Measurements from ENCODE around the gene DNM3.
"Not testable (repeated sequence)": the region's sequence is repeated elsewhere in the genome, so short reads cannot be mapped to it uniquely, and the experiment has no call there.

The DNM3 gene

DNA sequence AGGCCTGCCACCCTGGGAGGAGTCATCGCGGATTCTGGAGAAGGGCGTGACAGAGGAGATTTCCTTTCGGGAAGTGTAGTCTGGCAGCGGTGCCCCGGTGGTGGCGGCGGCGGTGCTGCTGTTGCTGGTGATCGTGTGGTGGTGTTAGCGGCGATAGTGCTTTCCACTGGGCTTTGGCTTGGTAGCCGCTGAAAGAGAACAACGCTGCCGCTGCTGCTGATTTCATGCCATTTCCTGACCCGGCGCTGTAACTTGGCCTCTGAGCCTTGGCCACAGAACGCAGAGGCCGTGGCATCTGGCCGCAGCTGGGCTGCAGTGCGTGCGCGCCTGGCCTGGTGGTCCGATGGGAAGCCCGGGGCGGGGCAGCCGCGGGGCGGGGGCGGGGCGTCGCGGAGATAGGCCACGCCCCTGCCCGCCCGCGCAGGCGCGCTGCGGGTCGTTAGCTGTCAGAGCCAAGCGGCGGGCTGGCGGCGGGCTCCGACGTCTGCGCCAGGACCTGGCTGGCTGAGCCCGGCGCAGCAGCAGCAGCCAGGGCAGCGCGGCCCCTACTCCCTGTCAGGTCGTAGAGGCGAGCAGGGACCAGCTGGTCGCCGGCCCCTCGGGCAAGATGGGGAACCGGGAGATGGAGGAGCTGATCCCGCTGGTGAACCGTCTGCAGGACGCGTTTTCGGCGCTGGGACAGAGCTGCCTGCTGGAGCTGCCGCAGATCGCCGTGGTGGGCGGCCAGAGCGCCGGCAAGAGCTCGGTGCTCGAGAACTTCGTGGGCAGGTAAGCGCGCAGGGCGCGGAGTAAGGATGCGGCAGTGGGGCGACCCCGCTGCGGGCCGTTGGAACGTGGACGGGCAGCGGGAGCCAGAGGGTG is at the start of gene DNM3:
TSS of gene DNM3 (plus strand) at position 449 of the 861 bp plus-strand sequence. CDS start at position 608, 159 bp downstream.
- DNase-seq (ENCODE audit: extremely low read depth in 1 of 2, low read depth in 1 of 2), result peak; percentile 34 to 61

DNA sequence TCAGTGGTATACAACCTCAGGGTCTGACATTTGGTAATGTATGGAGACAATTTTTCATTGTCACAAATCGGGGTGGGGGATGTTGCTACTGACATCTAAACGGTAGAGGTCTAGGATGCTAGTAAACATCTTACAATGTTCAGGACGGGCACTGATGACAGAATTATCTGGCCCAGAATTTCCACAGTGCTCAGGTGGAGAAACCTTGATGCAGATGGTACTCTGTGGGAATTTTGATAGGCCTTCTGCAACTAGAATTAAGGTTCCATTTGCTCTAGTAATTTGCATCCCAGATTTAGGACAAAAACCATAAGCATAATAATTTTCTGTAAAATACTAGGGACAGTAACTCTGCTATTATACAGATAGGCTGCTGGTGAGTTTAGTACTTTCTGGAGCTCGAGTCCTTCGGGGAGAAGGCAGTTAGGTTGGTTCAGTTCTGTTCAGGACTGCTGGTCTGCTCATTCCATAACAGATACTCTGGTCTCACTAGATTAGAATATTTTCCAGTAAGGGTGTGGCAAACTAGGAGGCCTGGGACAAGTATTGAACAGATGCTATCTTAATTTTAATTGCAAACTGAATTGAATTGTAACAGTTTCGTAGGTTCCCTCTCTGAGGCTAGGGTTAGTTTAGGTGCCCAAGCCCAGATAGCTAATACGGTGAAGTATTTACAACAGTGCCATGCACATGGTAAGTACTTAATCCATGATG is 48.5 kb upstream of the DNM3 start:
- no peak for DNase-seq (ENCODE audit: extremely low read depth in 1 of 2, low read depth in 1 of 2)

DNA sequence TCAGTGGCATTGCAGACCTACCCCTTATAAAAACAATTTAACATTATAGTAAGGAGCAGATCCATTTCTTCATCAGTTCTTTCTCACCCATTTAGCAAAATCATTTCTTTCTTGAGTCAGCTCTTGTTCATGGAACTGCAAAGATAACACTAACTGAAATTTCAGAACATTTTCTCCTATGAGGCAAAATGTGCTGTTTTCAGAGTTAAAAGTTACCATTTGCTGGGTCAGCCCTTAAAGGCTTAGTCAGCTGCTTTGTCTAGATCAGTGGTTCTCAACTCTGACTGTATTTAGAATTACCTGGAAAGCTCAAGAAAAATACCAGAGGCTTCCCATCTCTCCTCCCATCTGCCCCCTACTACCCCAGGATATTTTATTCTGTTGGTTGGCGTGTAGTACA is 47.7 kb upstream of the DNM3 start:
- DNase-seq (ENCODE audit: extremely low read depth in 1 of 2, low read depth in 1 of 2), result no peak

DNA sequence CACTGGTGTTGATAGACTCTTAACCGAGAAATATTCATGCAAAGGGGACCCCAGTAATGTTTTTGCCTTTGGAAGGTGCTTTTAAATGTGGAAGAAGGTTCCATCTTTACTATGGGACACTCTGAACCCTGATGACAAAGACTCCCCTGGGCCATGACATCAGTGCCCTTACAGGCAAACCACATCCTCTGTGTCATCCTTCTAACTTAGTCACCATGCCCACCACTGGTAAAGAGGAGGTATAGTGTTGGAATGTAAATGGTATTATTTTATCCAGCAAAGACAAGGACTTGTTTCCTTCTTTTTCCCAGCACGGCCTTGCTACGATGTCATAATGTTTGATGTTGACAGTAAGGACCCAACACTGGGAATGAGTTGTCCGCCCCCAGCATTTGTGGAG is 47.2 kb upstream of the DNM3 start:
- DNase-seq (ENCODE audit: extremely low read depth in 1 of 2, low read depth in 1 of 2), result peak in 1 of 2 donors; percentile 61

DNA sequence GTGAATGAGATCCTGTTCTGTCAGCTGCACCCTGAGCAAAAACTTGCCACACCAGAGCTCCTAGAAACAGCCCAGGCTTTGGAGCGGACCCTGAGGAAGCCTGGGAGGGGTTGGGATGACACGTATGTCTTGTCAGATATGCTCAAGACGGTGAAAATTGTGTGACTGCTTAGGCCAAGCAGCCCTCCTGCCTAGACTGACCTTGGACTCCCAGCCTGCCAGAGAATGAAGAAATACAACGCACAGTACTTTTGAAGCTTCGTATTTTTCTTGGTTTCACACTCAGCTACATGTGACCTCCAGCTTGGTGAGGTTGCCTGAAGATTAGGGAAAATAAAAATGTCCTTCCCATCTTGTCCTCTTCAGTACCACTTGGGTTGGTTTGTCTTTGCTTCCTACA is 44.7 kb upstream of the DNM3 start:
- no peak for DNase-seq (ENCODE audit: extremely low read depth in 1 of 2, low read depth in 1 of 2)

DNA sequence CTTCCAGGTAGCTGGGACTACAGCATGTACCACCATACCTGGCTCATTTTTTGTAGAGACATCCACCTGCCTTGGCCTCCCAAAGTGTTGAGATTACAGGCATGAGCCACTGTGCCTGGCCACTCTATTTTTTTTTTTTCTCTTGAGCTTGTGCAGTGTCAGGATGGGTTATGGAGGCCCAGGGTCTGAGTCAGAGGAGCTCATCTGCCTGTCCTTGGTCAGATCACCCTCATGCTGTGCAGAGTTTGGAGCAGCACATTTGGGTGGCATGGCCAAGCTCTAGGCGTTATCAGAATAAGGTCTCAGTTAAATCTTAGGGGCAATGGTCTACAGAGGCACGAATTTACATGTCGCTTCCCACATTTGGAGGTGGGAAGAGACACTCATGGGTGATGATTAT is 43.0 kb upstream of the DNM3 start:
- DNase-seq (ENCODE audit: extremely low read depth in 1 of 2, low read depth in 1 of 2), result no peak

DNA sequence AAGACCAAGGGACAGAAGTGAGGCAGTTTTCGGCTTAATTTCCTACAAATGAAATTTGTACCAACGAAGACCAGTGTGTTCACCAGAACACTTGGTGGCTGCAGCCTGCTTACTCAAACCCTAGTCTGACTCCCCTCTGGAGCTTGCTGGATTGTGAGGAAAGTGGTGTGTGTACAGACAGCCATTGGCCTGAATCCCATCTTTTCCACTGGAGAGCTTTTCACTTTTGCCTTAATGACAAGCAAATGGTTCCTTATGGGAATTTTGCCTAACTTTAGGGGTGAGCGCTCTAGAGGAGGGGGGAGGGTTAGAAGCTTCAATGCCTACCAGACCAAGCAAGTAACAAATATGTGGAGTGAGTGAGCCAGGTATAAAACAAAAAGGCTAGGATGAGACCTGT is 42.5 kb upstream of the DNM3 start:
- no peak for DNase-seq (ENCODE audit: extremely low read depth in 1 of 2, low read depth in 1 of 2)

DNA sequence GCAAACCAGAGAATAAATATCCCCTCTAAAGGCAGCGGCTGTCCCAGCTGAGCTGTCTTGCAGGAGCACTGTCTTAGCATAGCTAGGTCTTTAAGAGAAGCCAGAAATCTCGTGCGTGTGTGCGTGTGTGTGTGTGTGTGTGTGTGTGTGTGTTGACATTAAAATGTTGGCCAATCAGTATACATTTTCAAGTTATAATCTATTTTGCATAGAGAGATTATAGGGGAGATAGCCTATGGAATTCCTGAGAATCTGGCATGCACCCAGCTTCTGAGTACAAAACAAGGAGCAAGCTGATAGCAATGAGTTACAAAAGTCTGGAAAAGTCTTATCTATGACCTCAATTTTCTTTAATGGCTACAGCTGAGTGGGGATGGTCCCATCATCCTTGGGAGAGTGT is 42.1 kb upstream of the DNM3 start:
- DNase-seq (ENCODE audit: extremely low read depth in 1 of 2, low read depth in 1 of 2), result no peak

DNA sequence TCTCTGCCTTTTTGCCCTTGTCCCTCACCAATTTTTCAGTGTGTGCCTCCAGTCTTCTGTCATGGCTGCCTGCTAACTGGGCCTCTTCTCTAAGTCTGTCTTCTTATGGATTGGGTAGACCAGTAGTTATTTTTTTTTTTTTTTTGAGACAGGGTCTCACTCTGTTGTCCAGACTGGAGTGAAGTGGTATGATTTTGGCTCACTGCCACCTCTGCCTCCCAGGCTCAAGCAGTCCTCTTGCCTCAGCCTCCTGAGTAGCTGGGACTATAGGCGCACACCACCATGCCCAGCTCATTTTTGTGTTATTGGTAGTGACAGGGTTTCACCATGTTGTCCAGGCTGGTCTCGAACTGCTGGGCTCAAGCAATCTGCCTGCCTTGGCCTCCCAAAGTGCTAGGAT is 41.6 kb upstream of the DNM3 start:
- DNase-seq (ENCODE audit: extremely low read depth in 1 of 2, low read depth in 1 of 2), result not testable (repeated sequence)

DNA sequence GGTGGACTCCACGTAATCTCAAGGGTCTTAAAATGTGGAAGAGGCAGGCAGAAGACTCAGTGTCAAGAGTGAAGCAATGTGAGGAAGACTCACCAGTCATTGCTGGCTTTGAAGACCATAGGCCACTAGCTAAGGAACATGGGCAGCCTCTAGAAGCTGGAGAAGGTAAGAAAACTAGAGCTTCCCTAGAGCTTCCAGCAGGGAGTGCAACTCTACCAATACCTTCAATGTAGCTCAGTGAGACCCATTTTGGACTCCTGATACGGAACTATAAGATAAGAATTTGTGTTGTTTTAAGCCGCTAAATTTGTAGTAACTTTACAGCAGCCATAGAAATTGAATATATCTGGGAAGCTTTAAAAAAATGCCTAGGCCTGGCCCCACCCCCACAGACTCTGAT is 41.0 kb upstream of the DNM3 start:
- DNase-seq (ENCODE audit: extremely low read depth in 1 of 2, low read depth in 1 of 2), result no peak

DNA sequence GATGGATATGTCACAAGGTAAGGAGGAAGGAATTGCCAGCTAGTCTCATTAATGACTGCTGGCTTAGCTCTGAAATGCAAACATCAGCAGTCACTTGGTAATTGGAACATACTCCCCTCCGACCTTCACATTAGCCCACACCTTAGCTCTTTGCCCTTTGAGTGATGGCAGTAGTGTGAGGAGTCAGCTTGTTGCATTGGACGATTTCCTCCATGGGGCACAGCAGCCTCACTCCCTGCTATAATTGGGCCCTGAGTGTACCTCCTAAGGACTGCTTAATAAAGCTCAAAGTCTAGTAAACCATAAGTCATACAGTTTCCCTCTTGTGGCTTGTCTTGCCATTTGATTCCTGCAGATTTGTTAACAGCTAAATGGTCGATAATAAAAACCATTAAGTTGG is 40.4 kb upstream of the DNM3 start:
- DNase-seq (ENCODE audit: extremely low read depth in 1 of 2, low read depth in 1 of 2), result no peak

DNA sequence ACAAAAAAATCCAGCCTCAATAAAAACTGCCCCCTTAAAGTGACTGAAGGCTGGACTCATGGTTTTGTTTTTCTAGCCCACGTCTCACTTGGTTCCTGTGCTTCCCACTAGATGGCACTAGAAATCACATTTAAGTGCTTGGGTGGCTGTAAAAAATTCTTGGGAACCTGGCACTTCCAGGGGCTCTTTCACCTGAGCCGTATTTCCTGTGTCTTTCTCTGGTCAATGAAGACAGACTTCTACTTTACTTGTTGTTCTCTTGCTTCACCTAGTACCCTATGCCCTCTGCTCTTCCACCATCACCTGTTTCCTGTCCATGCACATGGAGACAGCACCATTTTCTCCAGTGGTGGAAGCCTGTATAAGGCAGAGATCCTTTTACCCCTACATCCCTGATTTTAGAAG is 39.8 kb upstream of the DNM3 start:
- no peak for DNase-seq (ENCODE audit: extremely low read depth in 1 of 2, low read depth in 1 of 2)

DNA sequence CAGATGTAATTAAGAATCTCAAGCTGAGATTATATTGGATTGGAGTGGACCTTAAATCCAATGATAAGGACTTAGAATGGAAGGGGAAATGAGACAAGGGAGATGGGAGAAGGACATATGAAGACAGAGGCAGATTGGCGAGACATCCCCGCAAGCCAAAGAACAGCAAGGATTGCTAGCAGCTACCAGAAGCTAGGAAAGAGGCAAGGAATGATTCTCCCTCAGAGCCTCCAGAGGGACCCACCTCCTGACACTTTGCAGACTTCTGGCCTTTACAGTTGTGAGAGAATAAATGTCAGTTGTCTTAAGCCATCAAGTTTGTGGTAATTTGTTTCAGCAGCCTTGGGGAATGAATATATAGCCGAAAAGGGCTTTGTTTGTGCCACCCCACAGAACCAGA is 39.1 kb upstream of the DNM3 start:
- no peak for DNase-seq (ENCODE audit: extremely low read depth in 1 of 2, low read depth in 1 of 2)

DNA sequence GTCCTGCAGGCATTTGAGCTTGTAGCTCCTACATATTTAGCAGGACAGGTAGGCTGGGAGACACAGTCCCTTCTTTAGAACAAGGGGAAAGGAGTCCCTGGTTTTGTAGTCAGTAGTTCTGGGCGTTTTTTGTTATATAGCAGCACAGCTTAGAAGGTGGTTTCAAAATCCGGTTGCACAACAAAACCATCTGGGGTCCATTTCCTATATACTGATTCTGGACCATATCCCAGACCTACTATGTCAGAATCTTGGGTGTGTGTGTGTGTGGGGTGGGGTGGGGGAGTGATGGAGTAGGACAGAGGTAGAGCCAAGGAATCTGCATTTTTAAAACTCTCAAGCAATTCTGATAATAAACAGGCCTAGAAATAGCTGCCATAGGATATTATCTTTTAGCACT is 38.3 kb upstream of the DNM3 start:
- DNase-seq (ENCODE audit: extremely low read depth in 1 of 2, low read depth in 1 of 2), result no peak

DNA sequence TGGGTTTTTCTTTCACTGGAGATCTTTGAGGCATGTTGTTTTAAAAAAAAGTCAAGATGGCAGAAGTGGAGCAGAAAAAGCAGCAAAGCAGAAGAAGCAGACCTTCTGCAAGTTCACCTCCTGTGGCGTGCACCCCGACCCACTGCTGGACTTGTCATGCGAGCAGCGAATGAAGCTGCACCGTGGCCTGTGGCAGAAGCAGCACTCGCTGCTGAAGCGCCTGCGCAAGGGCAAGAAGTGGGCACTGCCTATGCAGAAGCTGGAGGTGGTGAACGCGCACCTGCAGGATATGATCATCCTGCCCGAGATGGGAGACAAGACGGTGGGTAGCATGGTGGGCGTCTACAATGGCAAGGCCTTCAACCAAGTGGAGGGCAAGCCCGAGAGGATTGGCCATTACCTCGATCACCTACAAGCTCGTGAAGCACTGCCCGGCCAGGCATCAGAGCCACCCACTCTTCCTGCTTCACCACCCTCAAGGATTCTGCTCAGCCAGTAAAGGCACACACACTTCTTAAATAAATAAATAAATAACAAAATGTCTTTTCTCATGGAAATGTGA is 37.8 kb upstream of the DNM3 start:
- no peak for DNase-seq (ENCODE audit: extremely low read depth in 1 of 2, low read depth in 1 of 2)

DNA sequence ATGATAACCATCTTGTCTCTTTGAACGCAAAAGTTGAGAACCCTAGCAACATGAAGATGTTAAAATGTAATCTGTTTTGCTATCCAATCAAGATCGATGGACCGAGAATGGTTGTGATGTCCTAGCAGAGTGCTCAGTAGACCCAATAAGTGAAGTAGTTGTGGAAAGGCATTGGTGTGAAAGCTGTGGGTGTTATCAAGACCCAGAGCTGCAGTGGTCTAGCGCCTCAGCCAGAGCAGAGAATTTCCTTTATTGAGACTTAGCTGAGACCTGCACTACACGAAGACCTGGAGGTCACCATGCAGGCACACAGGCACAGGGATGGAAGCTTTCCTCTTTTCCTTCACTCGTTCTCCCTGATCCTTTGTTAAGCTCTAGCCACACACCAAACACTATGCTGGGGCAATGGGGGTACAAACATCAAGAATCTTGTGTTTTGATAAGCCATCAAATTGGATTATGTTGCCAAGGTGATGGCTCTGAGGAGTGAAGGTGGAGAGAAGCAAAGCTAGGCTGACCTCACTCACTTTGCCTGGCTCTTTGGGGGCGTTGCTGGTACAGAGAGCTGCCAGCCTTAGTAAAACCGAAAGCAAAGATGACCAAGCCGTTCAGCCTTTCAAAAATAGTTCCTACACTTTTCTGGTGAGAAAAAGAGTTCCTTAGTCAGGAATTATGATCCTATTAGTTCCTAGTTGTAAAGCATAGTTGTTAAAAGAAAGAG is 35.7 kb upstream of the DNM3 start:
- no peak for DNase-seq (ENCODE audit: extremely low read depth in 1 of 2, low read depth in 1 of 2)

DNA sequence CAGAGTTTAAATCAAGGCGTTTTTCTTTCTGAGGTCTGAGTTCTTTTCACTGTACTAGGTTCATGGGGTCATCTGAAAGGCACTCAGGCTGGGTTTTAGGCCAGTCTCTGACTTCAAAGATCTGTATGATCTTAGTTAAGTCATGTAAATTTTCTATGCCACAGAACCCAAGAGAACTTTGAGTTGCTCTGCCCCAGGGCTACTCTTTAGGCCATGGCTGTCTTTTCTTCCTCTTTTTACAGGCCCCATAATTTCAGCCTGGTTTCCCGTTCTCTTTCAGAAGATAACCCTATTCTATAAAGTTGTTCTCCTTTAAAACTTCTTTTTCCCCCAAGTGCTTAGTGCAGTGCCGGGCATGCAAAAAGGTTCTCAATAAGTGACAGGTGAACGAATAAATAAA is 33.7 kb upstream of the DNM3 start:
- DNase-seq (ENCODE audit: extremely low read depth in 1 of 2, low read depth in 1 of 2), result no peak

DNA sequence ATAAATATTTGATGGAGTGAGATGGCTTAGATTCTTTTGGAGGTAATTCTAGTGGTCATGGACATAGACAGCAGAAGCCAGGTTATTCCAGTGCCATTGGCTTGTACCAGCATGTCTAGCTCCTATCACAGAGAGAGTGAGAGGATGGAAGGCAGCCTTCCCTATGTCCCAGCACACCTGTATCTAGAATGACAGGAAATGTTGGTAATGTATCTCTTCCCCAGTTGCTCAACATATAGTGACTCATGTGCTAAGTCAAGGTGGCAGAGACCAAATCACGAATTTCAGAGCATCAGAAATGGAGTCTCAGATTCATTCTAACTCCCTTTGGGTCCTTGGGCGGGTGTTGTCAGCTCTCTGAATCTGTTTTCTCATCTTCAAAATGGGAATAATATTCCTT is 31.5 kb upstream of the DNM3 start:
- DNase-seq (ENCODE audit: extremely low read depth in 1 of 2, low read depth in 1 of 2), result no peak

DNA sequence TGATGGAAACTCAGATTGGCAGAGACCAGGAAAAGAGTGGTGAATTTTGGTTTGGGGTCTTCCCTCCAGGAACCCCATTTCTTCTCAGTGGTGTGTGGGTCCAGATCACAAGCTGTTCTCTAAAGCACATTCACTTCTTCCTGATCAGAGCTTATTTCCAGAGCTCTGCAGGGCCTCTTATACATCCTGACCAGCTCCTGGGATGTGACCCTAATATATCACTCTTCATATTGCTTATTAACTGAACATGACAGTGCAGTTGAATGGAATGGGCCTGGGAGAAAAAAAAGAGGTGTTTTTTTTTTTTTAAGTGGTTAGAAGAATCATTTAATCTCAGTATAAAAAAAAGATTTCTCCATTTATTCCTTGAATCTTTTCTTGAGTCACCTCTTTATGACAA is 29.6 kb upstream of the DNM3 start:
- no peak for DNase-seq (ENCODE audit: extremely low read depth in 1 of 2, low read depth in 1 of 2)

DNA sequence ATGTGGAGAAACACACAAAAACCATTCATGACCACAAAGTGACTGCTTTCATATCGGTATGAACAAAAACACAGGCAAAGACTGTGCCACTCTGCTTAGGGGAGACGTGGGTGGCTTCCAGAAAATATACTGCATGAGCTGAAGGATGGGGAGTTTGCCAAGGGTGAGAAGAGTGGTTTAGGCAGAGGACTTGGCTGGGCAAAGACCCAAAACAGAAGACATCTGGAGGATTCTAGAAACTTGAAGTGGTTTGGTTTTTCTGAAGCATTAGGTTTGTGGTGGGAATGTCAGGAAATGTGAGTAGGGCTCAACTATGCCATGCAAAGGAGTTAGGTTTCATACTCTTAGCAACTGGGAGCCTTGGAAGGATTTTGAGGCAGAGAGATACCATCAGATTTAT is 26.6 kb upstream of the DNM3 start:
- no peak for DNase-seq (ENCODE audit: extremely low read depth in 1 of 2, low read depth in 1 of 2)

DNA sequence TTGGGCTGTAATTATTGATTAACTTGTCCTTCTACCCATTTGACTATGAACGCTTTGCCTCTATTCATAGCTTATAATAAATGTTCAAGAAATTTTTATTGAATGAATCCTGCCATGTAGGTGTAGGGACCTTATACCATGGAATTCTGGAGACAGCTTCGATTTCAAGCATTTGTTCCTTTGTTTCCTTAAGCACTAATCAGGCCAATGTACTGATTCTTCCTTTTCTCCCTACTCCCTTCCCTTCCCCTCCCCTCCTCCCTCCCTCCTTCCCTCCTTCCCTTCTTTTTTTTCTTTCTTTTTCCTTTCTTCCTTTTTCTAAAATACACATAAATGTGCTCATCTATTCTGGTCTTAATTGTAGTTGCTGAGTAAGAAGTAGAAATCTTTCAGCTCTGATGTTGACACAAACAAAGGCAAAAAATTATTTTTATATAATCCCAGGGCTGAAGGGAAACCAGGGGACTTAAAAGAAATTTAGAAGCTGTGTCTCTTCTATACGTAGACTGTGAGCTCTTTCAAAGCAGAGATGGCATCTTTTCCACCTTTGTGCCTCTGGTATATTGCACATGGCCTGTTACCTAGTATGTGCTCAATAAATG is 24.9 kb upstream of the DNM3 start:
- no peak for DNase-seq (ENCODE audit: extremely low read depth in 1 of 2, low read depth in 1 of 2)
